H9 (cell line): ENCODE data around the gene MTURN. TPM values are rescaled to one million over a fixed set of nuclear protein-coding genes. Genes with fewer than 3 reads are reported as not detected.

Source experiments
- DNase-seq: peaks from one replicate; pipeline ENCODE4 v3.0.0-alpha.2; 2017
- H2AFZ ChIP-seq: one replicate; pipeline ENCODE4 v1.6.1; 2013; ENCODE audit warnings: mild to moderate bottlenecking, low read length, control low read depth, moderate library complexity
- H2AK5ac ChIP-seq: 2 replicates; pipeline ENCODE4 v1.6.1; 2013; ENCODE audit warnings: low read length, control low read depth, mixed read lengths; ENCODE audit not compliant: insufficient read length
- H2BK120ac ChIP-seq: one replicate; pipeline ENCODE4 v1.6.1; 2013; ENCODE audit warnings: low read depth, mild to moderate bottlenecking, low read length, control low read depth, inconsistent platforms; ENCODE audit not compliant: poor library complexity, severe bottlenecking
- H2BK12ac ChIP-seq: 2 replicates; pipeline ENCODE4 v1.6.1; 2013; ENCODE audit warnings: low read length, control low read depth, mixed read lengths, low read depth; ENCODE audit not compliant: insufficient read length
- H2BK15ac ChIP-seq: 2 replicates; pipeline ENCODE4 v1.6.1; 2013; ENCODE audit warnings: low read depth, low read length, control low read depth
- H2BK20ac ChIP-seq: one replicate; pipeline ENCODE4 v1.6.1; 2013; ENCODE audit warnings: low read depth, mild to moderate bottlenecking, low read length, control low read depth, inconsistent platforms; ENCODE audit not compliant: poor library complexity, severe bottlenecking
- H2BK5ac ChIP-seq: 2 replicates; pipeline ENCODE4 v1.6.1; 2013; ENCODE audit warnings: low read length, control low read depth, mixed read lengths; ENCODE audit not compliant: insufficient read length
- H3K14ac ChIP-seq: 2 replicates; pipeline ENCODE4 v1.6.1; 2013; ENCODE audit warnings: low read length, control low read depth; ENCODE audit not compliant: insufficient read depth
- H3K18ac ChIP-seq: 2 replicates; pipeline ENCODE4 v1.6.1; 2013; ENCODE audit warnings: low read depth, mild to moderate bottlenecking, mixed read lengths, low read length, control low read depth; ENCODE audit not compliant: insufficient read length
- H3K23ac ChIP-seq: 2 replicates; pipeline ENCODE4 v1.6.1; 2013; ENCODE audit warnings: low read length, control low read depth, mixed read lengths, low read depth; ENCODE audit not compliant: insufficient read length
- H3K23me2 ChIP-seq: 2 replicates; pipeline ENCODE4 v1.6.1; 2013; ENCODE audit warnings: low read depth, mild to moderate bottlenecking, mixed read lengths, low read length, control low read depth; ENCODE audit not compliant: insufficient read length, poor library complexity, severe bottlenecking
- H3K27ac ChIP-seq: 2 replicates; pipeline ENCODE4 v1.5.1; 2013; ENCODE audit warnings: low read length, control low read depth, mixed read lengths, low read depth; ENCODE audit not compliant: insufficient read length
- H3K27me3 ChIP-seq: 2 replicates; pipeline ENCODE4 v1.6.1; 2013; ENCODE audit warnings: low read length, control low read depth, inconsistent platforms; ENCODE audit not compliant: insufficient read depth
- H3K4ac ChIP-seq: 2 replicates; pipeline ENCODE4 v1.6.1; 2013; ENCODE audit warnings: low read depth, mild to moderate bottlenecking, control low read depth, inconsistent platforms, low read length, moderate library complexity
- H3K4me1 ChIP-seq: 2 replicates; pipeline ENCODE4 v1.6.1; 2013; ENCODE audit warnings: low read length, control low read depth, inconsistent platforms; ENCODE audit not compliant: insufficient read depth
- H3K4me2 ChIP-seq: 2 replicates; pipeline ENCODE4 v1.6.1; 2013; ENCODE audit warnings: low read length, control low read depth, mixed read lengths; ENCODE audit not compliant: insufficient read length, insufficient read depth
- H3K56ac ChIP-seq: 2 replicates; pipeline ENCODE4 v1.6.1; 2013; ENCODE audit warnings: low read depth, mild to moderate bottlenecking, mixed read lengths, low read length, control low read depth; ENCODE audit not compliant: insufficient read length
- H3K79me1 ChIP-seq: 2 replicates; pipeline ENCODE4 v1.6.1; 2013; ENCODE audit warnings: low read depth, mild to moderate bottlenecking, moderate library complexity, low read length, control low read depth, inconsistent platforms; ENCODE audit not compliant: insufficient read depth, poor library complexity, severe bottlenecking
- H3K79me2 ChIP-seq: 2 replicates; pipeline ENCODE4 v1.6.1; 2013; ENCODE audit warnings: low read length, control low read depth, inconsistent platforms; ENCODE audit not compliant: insufficient read depth
- H3K9ac ChIP-seq: 2 replicates; pipeline ENCODE4 v1.6.1; 2013; ENCODE audit warnings: low read length, control low read depth, mixed read lengths; ENCODE audit not compliant: insufficient read length; ENCODE audit errors: extremely low read depth
- H3K9me3 ChIP-seq: one replicate; pipeline ENCODE4 v1.6.1; 2013; ENCODE audit warnings: low read depth, low read length, inconsistent platforms; ENCODE audit not compliant: control insufficient read depth
- H3T11ph ChIP-seq: one replicate; pipeline ENCODE4 v1.6.1; 2013; ENCODE audit warnings: mild to moderate bottlenecking, low read length, control low read depth, inconsistent platforms
- H4K20me1 ChIP-seq: one replicate; pipeline ENCODE4 v1.6.1; 2013; ENCODE audit not compliant: control insufficient read depth, insufficient read length, insufficient read depth
- H4K5ac ChIP-seq: 2 replicates; pipeline ENCODE4 v1.6.1; 2013; ENCODE audit warnings: low read depth, mild to moderate bottlenecking, mixed read lengths, low read length, control low read depth; ENCODE audit not compliant: insufficient read length
- H4K8ac ChIP-seq: replicated peaks from 2 replicates; pipeline ENCODE4 v1.6.1; 2013; ENCODE audit warnings: low read length, control low read depth, mixed read lengths, low read depth; ENCODE audit not compliant: insufficient read length
- H4K91ac ChIP-seq: 2 replicates; pipeline ENCODE4 v1.6.1; 2013; ENCODE audit warnings: low read depth, mild to moderate bottlenecking, moderate library complexity, mixed read lengths, low read length, control low read depth; ENCODE audit not compliant: insufficient read length
- H3K27ac Mint-ChIP-seq, 3 experiments: 2 replicates in 2 of 3; 3 replicates in 1 of 3; pipeline ENCODE4 v1.8.0; 2020 to 2021; ENCODE audit warnings: mixed read lengths in 3 of 3, mild to moderate bottlenecking in 1 of 3, moderate library complexity in 1 of 3
- H3K27me3 Mint-ChIP-seq: 2 replicates; pipeline ENCODE4 v1.8.0; 2021; ENCODE audit warnings: low read depth, mild to moderate bottlenecking, moderate library complexity, mixed read lengths
- H3K36me3 Mint-ChIP-seq, 3 experiments: 2 replicates in 2 of 3; 3 replicates in 1 of 3; pipeline ENCODE4 v1.8.0; 2020 to 2021; ENCODE audit warnings: low read depth in 3 of 3, mixed read lengths in 3 of 3; ENCODE audit not compliant: insufficient read depth in 1 of 3
- H3K4me1 Mint-ChIP-seq, 2 experiments: 2 replicates each; pipeline ENCODE4 v1.8.0; 2020; ENCODE audit warnings: mixed read lengths in 2 of 2
- H3K4me3 Mint-ChIP-seq, 2 experiments: 2 replicates in 1 of 2; 3 replicates in 1 of 2; pipeline ENCODE4 v1.8.0; 2020 to 2021; ENCODE audit warnings: mild to moderate bottlenecking in 2 of 2, mixed read lengths in 2 of 2, moderate library complexity in 1 of 2
- H3K9me3 Mint-ChIP-seq, 2 experiments: 2 replicates in 1 of 2; 3 replicates in 1 of 2; pipeline ENCODE4 v1.8.0; 2020; ENCODE audit warnings: mild to moderate bottlenecking in 2 of 2, mixed read lengths in 2 of 2, moderate library complexity in 1 of 2
- WGBS: extraction: QIAGEN DNeasy Blood & Tissue Kit; methylation state at CpG from one replicate; pipeline ENCODE4 v1.1.7; 2013; ENCODE audit warnings: missing lambda C conversion rate, low lambda C conversion rate, mixed read lengths; ENCODE audit not compliant: insufficient read length; ENCODE audit errors: extremely low coverage; 5-methylcytosine and 5-hydroxymethylcytosine counted together
- total RNA-seq: library from RNA; stranded (reverse); gene quantifications from 2 replicates; pipeline ENCODE4 v1.2.1, GENCODE V29; 2021
- TF ChIP-seq, protein P1 (sequence below): fragments of 200-600 bp; sonication (generic); conservative IDR thresholded peaks from 3 replicates; pipeline ENCODE4 v1.8.0; 2021; ENCODE audit warnings: antibody characterized with exemption, mild to moderate bottlenecking

Gene MTURN
- total RNA-seq, 1 experiment from 2014 or later = 3.4 TPM

DNA sequence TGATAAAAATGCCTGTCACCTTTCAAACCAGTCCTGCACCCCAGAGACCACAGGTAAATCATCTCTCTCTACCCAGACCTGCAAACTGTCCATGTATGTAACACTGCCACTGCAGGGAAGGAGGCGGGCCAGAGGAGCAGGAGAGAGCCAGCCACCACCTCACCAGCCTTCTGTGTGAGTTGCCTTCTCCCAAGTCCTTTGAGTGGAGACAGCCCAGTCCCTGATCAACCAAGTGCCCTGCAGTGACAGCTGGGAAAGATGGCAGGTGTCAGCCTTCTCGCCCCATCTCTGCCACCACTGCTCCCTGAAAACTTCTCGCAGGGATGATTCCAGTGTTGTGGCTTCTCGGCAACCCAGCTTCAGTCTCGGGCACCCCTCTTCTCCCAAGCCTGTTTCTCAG, 42.4 kb downstream of the MTURN start:
- H2BK12ac ChIP-seq = no peak overlapping the region
- no peak overlapping the region for H3T11ph ChIP-seq
- no peak overlapping the region for H2AK5ac ChIP-seq
- H3K4me2 ChIP-seq = no peak overlapping the region
- no peaks in the 10 kb centered on the region for H3K27me3 ChIP-seq
- Mint-ChIP-seq H3K27ac (no peak overlapping the region), H3K27me3 (no peaks in the 10 kb centered on the region), H3K4me3 (no peak overlapping the region), H3K36me3 (no peaks in the 10 kb centered on the region; a peak in 1 of 7 replicates), H3K9me3 (no peaks in the 10 kb centered on the region), H3K4me1 (peaks cover 7 to 12% of the 10 kb centered on the region in 2 experiments)
- H3K4me1 ChIP-seq = no peaks in the 10 kb centered on the region
- H3K18ac ChIP-seq = no peak overlapping the region
- TF ChIP-seq, protein P1, sequence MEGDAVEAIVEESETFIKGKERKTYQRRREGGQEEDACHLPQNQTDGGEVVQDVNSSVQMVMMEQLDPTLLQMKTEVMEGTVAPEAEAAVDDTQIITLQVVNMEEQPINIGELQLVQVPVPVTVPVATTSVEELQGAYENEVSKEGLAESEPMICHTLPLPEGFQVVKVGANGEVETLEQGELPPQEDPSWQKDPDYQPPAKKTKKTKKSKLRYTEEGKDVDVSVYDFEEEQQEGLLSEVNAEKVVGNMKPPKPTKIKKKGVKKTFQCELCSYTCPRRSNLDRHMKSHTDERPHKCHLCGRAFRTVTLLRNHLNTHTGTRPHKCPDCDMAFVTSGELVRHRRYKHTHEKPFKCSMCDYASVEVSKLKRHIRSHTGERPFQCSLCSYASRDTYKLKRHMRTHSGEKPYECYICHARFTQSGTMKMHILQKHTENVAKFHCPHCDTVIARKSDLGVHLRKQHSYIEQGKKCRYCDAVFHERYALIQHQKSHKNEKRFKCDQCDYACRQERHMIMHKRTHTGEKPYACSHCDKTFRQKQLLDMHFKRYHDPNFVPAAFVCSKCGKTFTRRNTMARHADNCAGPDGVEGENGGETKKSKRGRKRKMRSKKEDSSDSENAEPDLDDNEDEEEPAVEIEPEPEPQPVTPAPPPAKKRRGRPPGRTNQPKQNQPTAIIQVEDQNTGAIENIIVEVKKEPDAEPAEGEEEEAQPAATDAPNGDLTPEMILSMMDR = no peak
- WGBS = no CpG with 5 or more reads among the region's 5 CpGs
- H3K9ac ChIP-seq = no peak overlapping the region
- no peaks in the 10 kb centered on the region for H3K79me2 ChIP-seq
- H3K9me3 ChIP-seq = no peaks in the 10 kb centered on the region
- H3K14ac ChIP-seq = no peak overlapping the region
- H2AFZ ChIP-seq = no peak overlapping the region
- H3K56ac ChIP-seq = no peak overlapping the region
- H2BK120ac ChIP-seq = no peak overlapping the region
- no peak overlapping the region for H2BK5ac ChIP-seq
- no peak overlapping the region for H4K91ac ChIP-seq
- H3K4ac ChIP-seq = no peak overlapping the region
- no peak overlapping the region for H2BK15ac ChIP-seq
- DNase-seq = no peak
- no peaks in the 10 kb centered on the region for H3K79me1 ChIP-seq
- H3K27ac ChIP-seq = no peak overlapping the region
- no peak overlapping the region for H4K8ac ChIP-seq
- no peak overlapping the region for H2BK20ac ChIP-seq
- no peak overlapping the region for H3K23ac ChIP-seq
- H3K23me2 ChIP-seq = no peaks in the 10 kb centered on the region
- no peaks in the 10 kb centered on the region for H4K20me1 ChIP-seq
- H4K5ac ChIP-seq = no peak overlapping the region
